Mammary epithelial cell (primary cell): Measurements from ENCODE around the gene LATS2.

ENCODE experiments used
- CTCF ChIP-seq, 2 donors: IDR thresholded peaks in 1 of 2; conservative IDR thresholded peaks in 1 of 2; 2 replicates each; pipeline ENCODE4 v1.5.1; 2011 to 2012; ENCODE audit warnings: inconsistent platforms in 2 of 2, low read length in 2 of 2, mild to moderate bottlenecking in 2 of 2, control low read depth in 1 of 2, low read depth in 1 of 2; ENCODE audit not compliant: insufficient read depth in 1 of 2; ENCODE audit errors: extremely low read depth in 1 of 2
- EZH2 ChIP-seq: IDR thresholded peaks from 2 replicates; pipeline ENCODE4 v1.6.1; 2012; ENCODE audit warnings: low read length, inconsistent platforms, borderline replicate concordance

- TF ChIP-seq EZH2 (no peak), CTCF (conservative IDR thresholded peaks at IDR 0.05 in 1 of 2, IDR thresholded peaks at IDR 0.05 in 1 of 2; ENCODE audit: extremely low read depth in 1 of 2, insufficient read depth in 1 of 2, low read depth in 1 of 2, low read length in 2 of 2) (no peak)
Measured at GRCh38 chr13:20997301-20998161, 63.9 kb downstream of the LATS2 start.
